GM12875 (cell line): Measurements from ENCODE around the gene IFNG.

Experiments
- H3K4me3 ChIP-seq: one replicate; pipeline ENCODE4 v1.5.1; 2011; ENCODE audit warnings: low read depth, low read length, control low read depth
- CTCF ChIP-seq: IDR thresholded peaks from 2 replicates; pipeline ENCODE4 v1.5.1; 2011; ENCODE audit warnings: low read depth, mild to moderate bottlenecking, control low read depth, inconsistent platforms, low read length, moderate library complexity, borderline replicate concordance; ENCODE audit not compliant: insufficient read depth

The IFNG gene

GRCh38 chr12:68131867-68132414 lies 27.6 kb downstream of the IFNG start:
- H3K4me3 ChIP-seq = no peak overlapping the region
- TF ChIP-seq CTCF = no peak

GRCh38 chr12:68129979-68130378 lies 29.6 kb downstream of the IFNG start:
- H3K4me3 ChIP-seq = no peak overlapping the region
- no peak for TF ChIP-seq CTCF

GRCh38 chr12:68122236-68122920 lies 37.2 kb downstream of the IFNG start:
- H3K4me3 ChIP-seq = no peak overlapping the region
- no peak for TF ChIP-seq CTCF

GRCh38 chr12:68121143-68121542 lies 38.4 kb downstream of the IFNG start:
- no peak for TF ChIP-seq CTCF
- H3K4me3 ChIP-seq = no peak overlapping the region

- no peak for TF ChIP-seq CTCF
Measured at GRCh38 chr12:68119724-68120211, 39.8 kb downstream of the IFNG start.

GRCh38 chr12:68119250-68119649 lies 40.3 kb downstream of the IFNG start:
- TF ChIP-seq CTCF = no peak
- no peak overlapping the region for H3K4me3 ChIP-seq

More at GRCh38 chr12:68119724-68120211, 39.8 kb downstream of the IFNG start:
- H3K4me3 ChIP-seq = no peak overlapping the region

GRCh38 chr12:68118096-68118755 lies 41.3 kb downstream of the IFNG start:
- TF ChIP-seq CTCF = no peak
- no peak overlapping the region for H3K4me3 ChIP-seq
